GM12878 (cell line): Measurements from ENCODE around the gene PRDM4. TPM values are rescaled to one million over a fixed set of nuclear protein-coding genes. Genes with fewer than 3 reads are reported as not detected.

Experiments used
- ATF2 ChIP-seq: IDR thresholded peaks from 2 replicates; pipeline ENCODE4 v1.6.1; 2012; ENCODE audit warnings: low read length, inconsistent platforms
- BRCA1 ChIP-seq: IDR thresholded peaks from 2 replicates; pipeline ENCODE4 v1.6.1; 2011; ENCODE audit warnings: low read depth, low read length, improper control_type of control experiment
- CBFB ChIP-seq: IDR thresholded peaks from 2 replicates; pipeline ENCODE4 v1.6.1; 2016; ENCODE audit warnings: antibody characterized with exemption, low read depth
- E2F4 ChIP-seq: IDR thresholded peaks from 2 replicates; pipeline ENCODE4 v1.6.1; 2012; ENCODE audit warnings: low read depth, low read length, improper control_type of control experiment
- EGR1 ChIP-seq, 2 experiments: IDR thresholded peaks; 1 replicate in 1 of 2; 2 replicates in 1 of 2; pipeline ENCODE4 v1.6.1; 2011 to 2012; ENCODE audit warnings: low read depth in 2 of 2, low read length in 2 of 2, borderline replicate concordance in 1 of 2, mild to moderate bottlenecking in 1 of 2, moderate library complexity in 1 of 2
- EP300 ChIP-seq, 2 experiments: fragments of 150-350 bp in 1 of 2; IDR thresholded peaks; 2 replicates each; pipeline ENCODE4 v1.6.1; 2011 to 2012; ENCODE audit warnings: low read depth in 2 of 2, low read length in 2 of 2, borderline replicate concordance in 1 of 2, improper control_type of control experiment in 1 of 2, inconsistent platforms in 1 of 2; ENCODE audit not compliant: control insufficient read depth in 1 of 2
- ETV6 ChIP-seq, 2 experiments: fragments of 450-650 bp in 1 of 2; IDR thresholded peaks in 1 of 2; conservative IDR thresholded peaks in 1 of 2; 2 replicates each; pipeline ENCODE4 v1.6.1; 2014; ENCODE audit warnings: antibody characterized with exemption in 1 of 2, borderline replicate concordance in 1 of 2, low read depth in 1 of 2, mild to moderate bottlenecking in 1 of 2, moderate library complexity in 1 of 2
- EZH2 ChIP-seq: IDR thresholded peaks from 2 replicates; pipeline ENCODE4 v1.6.1; 2012; ENCODE audit warnings: low read depth, mild to moderate bottlenecking, control low read depth, inconsistent platforms, low read length, borderline replicate concordance; ENCODE audit not compliant: control insufficient read depth
- GATAD2B ChIP-seq: fragments of 450-650 bp; conservative IDR thresholded peaks from 2 replicates; pipeline ENCODE4 v1.6.1; 2017; ENCODE audit warnings: low read depth, mild to moderate bottlenecking, moderate library complexity
- KLF5 ChIP-seq: fragments of 450-650 bp; IDR thresholded peaks from 2 replicates; pipeline ENCODE4 v1.6.1; 2014; ENCODE audit warnings: mild to moderate bottlenecking; ENCODE audit not compliant: partially characterized antibody
- PAX5 ChIP-seq: IDR thresholded peaks from 2 replicates; pipeline ENCODE4 v1.6.1; 2011; ENCODE audit warnings: low read depth, low read length, borderline replicate concordance
- POLR2A ChIP-seq: IDR thresholded peaks from 2 replicates; pipeline ENCODE4 v1.6.1; 2011; ENCODE audit warnings: low read depth, mild to moderate bottlenecking, low read length
- TCF3 ChIP-seq: IDR thresholded peaks from 2 replicates; pipeline ENCODE4 v1.6.1; 2012; ENCODE audit warnings: low read depth, mild to moderate bottlenecking, low read length, borderline replicate concordance; ENCODE audit not compliant: insufficient read depth
- ZNF217 ChIP-seq: fragments of 450-650 bp; IDR thresholded peaks from 2 replicates; pipeline ENCODE4 v1.6.1; 2017; ENCODE audit warnings: antibody characterized with exemption, mild to moderate bottlenecking
- polyA plus RNA-seq, 11 experiments: library from polyadenylated mRNA; depleted of rRNA in 4 of 11; unstranded in 6 of 11; stranded (reverse) in 5 of 11; fragments of >200 nt; fragmentation: Nextera tagmentation in 4 of 11; fragmentation: Illumina TruSeq in 1 of 11; extraction: Ambion mirVana in 4 of 11; extraction: Trizol in 1 of 11; gene quantifications; 1 replicate in 1 of 11; 2 replicates in 10 of 11; pipeline versions ENCODE4 v1.2.1 to v1.2.3, GENCODE V29; 2011 to 2016; ENCODE audit warnings: inconsistent platforms in 2 of 11, missing spikeins in 2 of 11, low read depth in 1 of 11
- total RNA-seq, 4 experiments: library from RNA; depleted of rRNA in 3 of 4; stranded (reverse); fragments of >200 nt in 3 of 4; fragmentation: Illumina TruSeq in 1 of 4; extraction: Trizol in 1 of 4; gene quantifications; 2 replicates each; pipeline versions ENCODE4 v1.2.1 to v1.2.3, GENCODE V29; 2013 to 2021
- TF ChIP-seq, protein P1 (sequence below): IDR thresholded peaks from 2 replicates; pipeline ENCODE4 v1.6.1; 2012; ENCODE audit warnings: improper control_type of control experiment, low read depth, low read length; ENCODE audit not compliant: insufficient replicate concordance
- TF ChIP-seq, protein P2 (sequence below): IDR thresholded peaks from 2 replicates; pipeline ENCODE4 v1.6.1; 2011; ENCODE audit warnings: low read depth, mild to moderate bottlenecking, low read length, moderate library complexity, borderline replicate concordance; ENCODE audit errors: extremely low read depth

PRDM4 gene
- total and polyA plus RNA-seq, 10 of the 15 experiments (the other 5 are each of a cell fraction or from before 2014, with no cell fraction given): 5.1 to 22.2 (median 15.0) TPM

DNA sequence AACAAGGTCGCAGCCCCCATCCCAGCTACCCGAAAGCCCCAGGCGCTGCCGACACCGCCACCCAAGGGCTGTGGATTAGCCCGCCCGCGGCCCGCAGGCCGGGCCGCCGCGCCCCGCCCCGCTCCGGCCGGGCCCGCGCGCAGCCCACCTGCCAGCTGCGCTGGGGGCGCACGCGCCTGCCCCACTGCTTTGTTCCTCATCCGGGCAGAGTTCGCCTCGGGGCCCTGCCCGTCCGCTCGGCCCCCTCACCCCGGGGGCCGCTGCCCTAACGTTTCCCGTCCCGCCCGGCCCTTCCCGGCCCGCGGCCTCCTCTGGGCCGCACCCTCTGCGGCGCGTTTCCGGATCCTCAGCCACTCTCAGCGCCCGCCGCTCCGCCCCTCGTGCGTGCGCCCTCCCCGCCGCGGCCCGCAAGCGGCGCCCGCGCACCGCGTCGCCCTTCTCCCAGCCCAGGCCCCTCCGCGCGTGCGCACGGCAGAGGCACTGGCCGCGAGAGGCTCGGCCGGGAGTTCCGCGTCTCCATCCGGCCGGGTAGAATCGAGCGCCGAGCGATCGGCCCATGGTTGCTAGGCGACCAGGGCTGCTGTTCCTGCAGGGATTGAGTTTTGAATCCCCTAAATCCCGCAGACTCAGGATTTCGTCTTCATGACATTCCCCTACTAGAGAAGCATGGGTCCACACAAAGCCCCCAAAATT is at the start of gene PRDM4 (continued):
- TF ChIP-seq ATF2: no peak
- 0 out of 4 replicates have a peak, but pooled peaks of 1 of the 2 experiments have one; percentile 11 for TF ChIP-seq EP300 (IDR thresholded peaks at IDR 0.05; ENCODE audit: borderline replicate concordance in 1 of 2, control insufficient read depth in 1 of 2, low read depth in 2 of 2, low read length in 2 of 2)
- no peak for TF ChIP-seq ZNF217
- TF ChIP-seq ETV6 (conservative IDR thresholded peaks at IDR 0.05 in 1 of 2, IDR thresholded peaks at IDR 0.05 in 1 of 2; ENCODE audit: borderline replicate concordance in 1 of 2, low read depth in 1 of 2): no peak
- TF ChIP-seq BRCA1: no peak
- peak in 1 of 2 experiments; percentile 52; a peak in 2 of 3 replicates for TF ChIP-seq EGR1 (IDR thresholded peaks at IDR 0.05; ENCODE audit: borderline replicate concordance in 1 of 2, low read depth in 2 of 2, low read length in 2 of 2)
- TF ChIP-seq E2F4: no peak
- no peak for TF ChIP-seq EZH2
- TF ChIP-seq, protein P1, sequence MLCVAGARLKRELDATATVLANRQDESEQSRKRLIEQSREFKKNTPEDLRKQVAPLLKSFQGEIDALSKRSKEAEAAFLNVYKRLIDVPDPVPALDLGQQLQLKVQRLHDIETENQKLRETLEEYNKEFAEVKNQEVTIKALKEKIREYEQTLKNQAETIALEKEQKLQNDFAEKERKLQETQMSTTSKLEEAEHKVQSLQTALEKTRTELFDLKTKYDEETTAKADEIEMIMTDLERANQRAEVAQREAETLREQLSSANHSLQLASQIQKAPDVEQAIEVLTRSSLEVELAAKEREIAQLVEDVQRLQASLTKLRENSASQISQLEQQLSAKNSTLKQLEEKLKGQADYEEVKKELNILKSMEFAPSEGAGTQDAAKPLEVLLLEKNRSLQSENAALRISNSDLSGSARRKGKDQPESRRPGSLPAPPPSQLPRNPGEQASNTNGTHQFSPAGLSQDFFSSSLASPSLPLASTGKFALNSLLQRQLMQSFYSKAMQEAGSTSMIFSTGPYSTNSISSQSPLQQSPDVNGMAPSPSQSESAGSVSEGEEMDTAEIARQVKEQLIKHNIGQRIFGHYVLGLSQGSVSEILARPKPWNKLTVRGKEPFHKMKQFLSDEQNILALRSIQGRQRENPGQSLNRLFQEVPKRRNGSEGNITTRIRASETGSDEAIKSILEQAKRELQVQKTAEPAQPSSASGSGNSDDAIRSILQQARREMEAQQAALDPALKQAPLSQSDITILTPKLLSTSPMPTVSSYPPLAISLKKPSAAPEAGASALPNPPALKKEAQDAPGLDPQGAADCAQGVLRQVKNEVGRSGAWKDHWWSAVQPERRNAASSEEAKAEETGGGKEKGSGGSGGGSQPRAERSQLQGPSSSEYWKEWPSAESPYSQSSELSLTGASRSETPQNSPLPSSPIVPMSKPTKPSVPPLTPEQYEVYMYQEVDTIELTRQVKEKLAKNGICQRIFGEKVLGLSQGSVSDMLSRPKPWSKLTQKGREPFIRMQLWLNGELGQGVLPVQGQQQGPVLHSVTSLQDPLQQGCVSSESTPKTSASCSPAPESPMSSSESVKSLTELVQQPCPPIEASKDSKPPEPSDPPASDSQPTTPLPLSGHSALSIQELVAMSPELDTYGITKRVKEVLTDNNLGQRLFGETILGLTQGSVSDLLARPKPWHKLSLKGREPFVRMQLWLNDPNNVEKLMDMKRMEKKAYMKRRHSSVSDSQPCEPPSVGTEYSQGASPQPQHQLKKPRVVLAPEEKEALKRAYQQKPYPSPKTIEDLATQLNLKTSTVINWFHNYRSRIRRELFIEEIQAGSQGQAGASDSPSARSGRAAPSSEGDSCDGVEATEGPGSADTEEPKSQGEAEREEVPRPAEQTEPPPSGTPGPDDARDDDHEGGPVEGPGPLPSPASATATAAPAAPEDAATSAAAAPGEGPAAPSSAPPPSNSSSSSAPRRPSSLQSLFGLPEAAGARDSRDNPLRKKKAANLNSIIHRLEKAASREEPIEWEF: peak; percentile 83
- TF ChIP-seq TCF3: 0 out of 2 replicates have a peak, but pooled peaks have one; percentile 31
- peak; percentile 43; the same call in 1 of the 2 replicates for TF ChIP-seq PAX5
- no peak for TF ChIP-seq CBFB
- peak; percentile 89 for TF ChIP-seq POLR2A
- TF ChIP-seq KLF5: peak; percentile 56
- TF ChIP-seq, protein P2, sequence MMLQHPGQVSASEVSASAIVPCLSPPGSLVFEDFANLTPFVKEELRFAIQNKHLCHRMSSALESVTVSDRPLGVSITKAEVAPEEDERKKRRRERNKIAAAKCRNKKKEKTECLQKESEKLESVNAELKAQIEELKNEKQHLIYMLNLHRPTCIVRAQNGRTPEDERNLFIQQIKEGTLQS: peak; percentile 55; the same call in 1 of the 2 replicates
- TF ChIP-seq GATAD2B: peak; percentile 80
